Measurements from ENCODE around the gene ZNF862.

The ZNF862 gene

DNA sequence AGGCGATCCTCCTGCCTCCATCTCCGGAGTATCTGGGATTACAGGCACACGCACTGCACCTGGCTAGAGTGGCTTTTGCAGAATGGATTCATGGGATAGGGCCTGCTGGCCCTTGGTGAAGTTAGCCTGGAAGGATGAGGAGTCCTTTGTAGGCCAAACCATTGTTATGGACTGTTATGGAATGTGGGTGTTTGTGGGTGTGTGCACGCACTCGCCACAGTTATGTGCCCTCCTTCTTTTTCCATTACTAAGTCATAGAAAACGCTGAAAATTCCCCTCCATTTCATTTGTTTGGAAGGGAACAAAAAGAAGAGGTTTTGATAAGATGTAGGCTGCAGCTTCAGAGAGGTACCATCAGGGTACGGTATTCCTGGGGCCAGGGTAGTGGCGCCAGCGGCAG, 15.0 kb downstream of the ZNF862 start:
- no CpG with 5 or more reads among the region's 9 CpGs for WGBS, 2 donors (ENCODE audit: extremely low coverage in 2 of 2, insufficient read length in 2 of 2, insufficient replicate concordance in 1 of 2)
- no peak for DNase-seq (ENCODE audit: low spot score)

DNA sequence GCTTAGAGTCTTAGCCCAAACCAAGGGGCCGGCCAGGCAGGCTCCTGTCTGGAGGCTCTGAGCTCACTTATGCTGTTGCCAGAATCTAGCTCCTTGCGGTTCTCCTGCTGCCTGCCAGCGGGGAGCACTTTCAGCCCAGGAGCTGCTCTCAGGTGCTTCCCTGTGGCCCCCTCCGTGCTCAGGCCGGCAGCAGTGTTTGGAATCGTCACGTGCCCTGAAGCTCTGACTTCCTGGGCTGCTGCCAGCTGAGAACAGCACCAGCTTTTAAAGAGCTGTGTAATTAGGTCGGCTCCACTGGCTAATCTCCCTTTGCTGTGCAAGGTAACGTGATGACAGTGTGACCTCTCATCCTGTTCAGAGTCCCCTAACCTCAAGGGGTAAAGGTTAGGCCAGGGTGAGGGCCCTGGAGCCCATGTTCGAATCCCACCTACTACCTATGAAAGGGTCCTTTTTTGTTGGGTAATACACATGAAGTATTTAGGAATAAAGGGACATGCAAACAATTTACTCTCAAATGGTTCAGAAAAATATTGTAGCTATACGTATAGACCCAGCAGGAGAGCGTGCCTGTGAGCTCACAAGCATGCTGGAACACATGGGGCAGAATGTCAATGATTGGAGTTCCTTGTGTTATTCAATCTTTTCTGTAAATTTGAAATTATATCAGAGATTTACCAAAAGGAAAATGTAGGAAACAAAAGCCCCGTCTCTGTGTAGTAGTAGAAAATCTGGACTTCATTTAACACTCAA, 16.6 kb downstream of the ZNF862 start:
- Histone ChIP-seq H4K91ac (ENCODE audit: low read depth, low read length, poor library complexity) (no peak overlapping the region), H3K9me3 (replicated peaks in 1 of 2; ENCODE audit: control insufficient read depth in 2 of 2, insufficient read depth in 1 of 2, low read depth in 1 of 2, low read length in 2 of 2) (no peaks in the 10 kb centered on the region), H3K4me1 (ENCODE audit: control insufficient read depth in 2 of 2, insufficient read depth in 1 of 2, low read depth in 1 of 2, low read length in 2 of 2) (peaks cover 13 to 18% of the 10 kb centered on the region in 2 donors), H3K14ac (ENCODE audit: low read length) (no peak overlapping the region), H2BK15ac (ENCODE audit: low read length) (no peak overlapping the region), H3K18ac (ENCODE audit: low read length) (peak overlapping the region; percentile 55), H3K4me3 (ENCODE audit: low read length in 2 of 2) (no peak overlapping the region), H2AK5ac (ENCODE audit: low read depth, low read length) (no peak overlapping the region), H3K27me3 (ENCODE audit: control insufficient read depth in 3 of 3, insufficient read depth in 3 of 3, low read depth in 1 of 3, low read length in 3 of 3) (no peaks in the 10 kb centered on the region), H3K23ac (ENCODE audit: low read depth, low read length, poor library complexity) (no peak overlapping the region), H2BK120ac (ENCODE audit: low read depth, low read length) (no peak overlapping the region), H2AFZ (ENCODE audit: low read length) (no peak overlapping the region), H2BK5ac (ENCODE audit: low read length) (no peak overlapping the region), H3K9ac (ENCODE audit: low read depth, low read length, poor library complexity) (no peak overlapping the region), H3K4me2 (ENCODE audit: insufficient read depth, low read length, poor library complexity, severe bottlenecking) (peak overlapping the region; percentile 27), H4K8ac (ENCODE audit: low read depth, low read length) (no peak overlapping the region), H2BK12ac (ENCODE audit: low read length) (no peak overlapping the region), H3K4ac (ENCODE audit: low read length) (no peak overlapping the region), H3K36me3 (replicated peaks in 1 of 2; ENCODE audit: control insufficient read depth in 2 of 2, insufficient read depth in 2 of 2, low read length in 2 of 2) (peaks cover 0 to 6% of the 10 kb centered on the region in 2 donors), H3K27ac (replicated peaks; ENCODE audit: low read length) (peak overlapping the region; percentile 51), H3K79me1 (ENCODE audit: low read depth, low read length) (no peaks in the 10 kb centered on the region)
- no peak for DNase-seq (ENCODE audit: low spot score)
- no CpG with 5 or more reads among the region's 13 CpGs for WGBS, 2 donors (ENCODE audit: extremely low coverage in 2 of 2, insufficient read length in 2 of 2, insufficient replicate concordance in 1 of 2)

More for the DNA sequence above, 15.0 kb downstream of the ZNF862 start:
- Histone ChIP-seq H4K8ac (ENCODE audit: low read depth, low read length) (no peak overlapping the region), H3K4ac (ENCODE audit: low read length) (no peak overlapping the region), H2AK5ac (ENCODE audit: low read depth, low read length) (no peak overlapping the region), H2AFZ (ENCODE audit: low read length) (no peak overlapping the region), H3K36me3 (replicated peaks in 1 of 2; ENCODE audit: control insufficient read depth in 2 of 2, insufficient read depth in 2 of 2, low read length in 2 of 2) (peaks cover 0 to 7% of the 10 kb centered on the region in 2 donors), H3K79me1 (ENCODE audit: low read depth, low read length) (no peaks in the 10 kb centered on the region), H3K18ac (ENCODE audit: low read length) (no peak overlapping the region), H2BK120ac (ENCODE audit: low read depth, low read length) (no peak overlapping the region), H3K23ac (ENCODE audit: low read depth, low read length, poor library complexity) (no peak overlapping the region), H3K9ac (ENCODE audit: low read depth, low read length, poor library complexity) (no peak overlapping the region), H2BK15ac (ENCODE audit: low read length) (no peak overlapping the region), H4K91ac (ENCODE audit: low read depth, low read length, poor library complexity) (no peak overlapping the region), H3K27ac (replicated peaks; ENCODE audit: low read length) (no peak overlapping the region), H3K14ac (ENCODE audit: low read length) (no peak overlapping the region), H2BK5ac (ENCODE audit: low read length) (no peak overlapping the region), H3K4me1 (ENCODE audit: control insufficient read depth in 2 of 2, insufficient read depth in 1 of 2, low read depth in 1 of 2, low read length in 2 of 2) (peaks cover 13 to 18% of the 10 kb centered on the region in 2 donors), H3K27me3 (ENCODE audit: control insufficient read depth in 3 of 3, insufficient read depth in 3 of 3, low read depth in 1 of 3, low read length in 3 of 3) (no peaks in the 10 kb centered on the region), H3K4me3 (ENCODE audit: low read length in 2 of 2) (no peak overlapping the region), H3K4me2 (ENCODE audit: insufficient read depth, low read length, poor library complexity, severe bottlenecking) (no peak overlapping the region), H2BK12ac (ENCODE audit: low read length) (no peak overlapping the region), H3K9me3 (replicated peaks in 1 of 2; ENCODE audit: control insufficient read depth in 2 of 2, insufficient read depth in 1 of 2, low read depth in 1 of 2, low read length in 2 of 2) (no peaks in the 10 kb centered on the region)

DNA sequence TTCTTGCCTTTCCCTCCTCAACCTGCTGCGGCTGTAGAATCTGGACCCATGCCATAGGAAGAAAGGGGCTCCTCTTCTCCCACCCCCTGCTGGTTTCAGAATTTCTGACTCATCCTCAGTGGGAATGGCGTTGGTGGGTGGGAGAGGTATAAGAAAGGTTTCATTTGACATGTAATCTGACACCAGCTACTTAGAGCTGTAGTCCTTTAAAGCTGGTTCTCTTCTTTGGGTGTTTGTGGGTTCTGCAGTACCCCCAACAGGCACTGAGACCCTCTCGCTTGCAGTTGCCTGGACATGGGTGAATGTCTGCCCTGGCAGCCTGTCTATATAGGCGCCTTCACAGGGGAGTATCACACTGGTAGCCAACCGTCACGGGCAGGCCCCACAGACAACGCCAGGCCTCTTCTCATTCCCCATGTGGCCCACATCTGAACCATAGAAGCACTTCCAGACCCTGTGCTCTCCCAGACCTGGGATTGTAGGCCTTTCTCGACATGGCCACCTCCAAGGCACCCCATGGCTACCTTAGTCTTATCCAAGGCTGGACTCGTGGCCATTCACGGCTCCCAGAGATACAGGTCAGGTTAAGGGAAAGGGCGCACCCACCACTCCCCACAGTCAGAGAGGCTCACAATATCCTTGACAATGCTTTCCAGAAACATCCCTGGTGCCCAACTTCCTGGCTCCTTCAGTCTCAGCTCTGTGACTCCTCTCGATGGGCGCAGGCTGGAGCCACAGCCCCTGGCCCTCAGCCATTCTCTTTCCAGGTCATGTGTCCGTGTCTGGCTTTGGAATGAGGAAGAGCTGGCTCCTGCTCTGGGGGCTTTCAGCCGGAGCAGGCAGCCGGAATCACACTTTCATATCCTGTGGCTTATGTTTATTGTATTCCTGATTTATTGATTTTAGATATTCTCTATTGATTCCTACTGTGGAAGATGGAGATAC, 17.5 kb downstream of the ZNF862 start:
- Histone ChIP-seq H2AFZ (ENCODE audit: low read length) (no peak overlapping the region), H3K79me1 (ENCODE audit: low read depth, low read length) (no peaks in the 10 kb centered on the region), H3K4me2 (ENCODE audit: insufficient read depth, low read length, poor library complexity, severe bottlenecking) (peak overlapping the region; percentile 27), H2BK5ac (ENCODE audit: low read length) (peak overlapping the region; percentile 82), H3K4me1 (ENCODE audit: control insufficient read depth in 2 of 2, insufficient read depth in 1 of 2, low read depth in 1 of 2, low read length in 2 of 2) (peaks cover 13 to 16% of the 10 kb centered on the region in 2 donors), H2AK5ac (ENCODE audit: low read depth, low read length) (peak overlapping the region; percentile 88), H3K9me3 (replicated peaks in 1 of 2; ENCODE audit: control insufficient read depth in 2 of 2, insufficient read depth in 1 of 2, low read depth in 1 of 2, low read length in 2 of 2) (no peaks in the 10 kb centered on the region), H2BK120ac (ENCODE audit: low read depth, low read length) (no peak overlapping the region), H3K4me3 (ENCODE audit: low read length in 2 of 2) (no peak overlapping the region), H4K8ac (ENCODE audit: low read depth, low read length) (no peak overlapping the region), H3K23ac (ENCODE audit: low read depth, low read length, poor library complexity) (peak overlapping the region; percentile 50), H3K9ac (ENCODE audit: low read depth, low read length, poor library complexity) (no peak overlapping the region), H2BK15ac (ENCODE audit: low read length) (peak overlapping the region; percentile 57), H3K14ac (ENCODE audit: low read length) (no peak overlapping the region), H3K27me3 (ENCODE audit: control insufficient read depth in 3 of 3, insufficient read depth in 3 of 3, low read depth in 1 of 3, low read length in 3 of 3) (no peaks in the 10 kb centered on the region), H2BK12ac (ENCODE audit: low read length) (peak overlapping the region; percentile 95), H3K4ac (ENCODE audit: low read length) (no peak overlapping the region), H4K91ac (ENCODE audit: low read depth, low read length, poor library complexity) (peak overlapping the region; percentile 15), H3K36me3 (replicated peaks in 1 of 2; ENCODE audit: control insufficient read depth in 2 of 2, insufficient read depth in 2 of 2, low read length in 2 of 2) (peaks cover 0 to 12% of the 10 kb centered on the region in 2 donors), H3K18ac (ENCODE audit: low read length) (peak overlapping the region; percentile 87), H3K27ac (replicated peaks; ENCODE audit: low read length) (no peak overlapping the region)
- no peak for DNase-seq (ENCODE audit: low spot score)
- WGBS, 2 donors (ENCODE audit: extremely low coverage in 2 of 2, insufficient read length in 2 of 2, insufficient replicate concordance in 1 of 2), result no CpG with 5 or more reads among the region's 16 CpGs

DNA sequence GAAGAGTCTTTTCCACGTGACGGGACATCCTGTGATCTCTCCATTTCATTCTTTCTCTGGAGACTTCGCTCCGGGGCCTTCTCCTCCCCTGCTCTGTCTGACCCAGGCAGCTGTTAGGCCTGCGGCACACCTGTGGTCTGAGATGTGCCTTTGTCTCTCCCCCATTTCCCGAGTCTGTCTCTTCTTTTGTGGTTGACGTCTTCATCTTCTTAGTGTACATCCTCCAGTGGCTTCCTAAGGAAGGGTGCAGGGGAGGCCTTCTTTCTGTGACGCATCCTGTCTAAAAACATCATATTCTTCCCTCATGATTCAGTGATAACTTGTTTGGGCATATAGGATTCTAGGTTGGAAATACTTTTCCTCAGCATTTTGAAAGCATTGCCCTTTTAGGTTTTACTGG, 18.4 kb downstream of the ZNF862 start:
- Histone ChIP-seq H3K4me2 (ENCODE audit: insufficient read depth, low read length, poor library complexity, severe bottlenecking) (no peak overlapping the region), H3K4me1 (ENCODE audit: control insufficient read depth in 2 of 2, insufficient read depth in 1 of 2, low read depth in 1 of 2, low read length in 2 of 2) (peaks cover 13 to 16% of the 10 kb centered on the region in 2 donors), H3K4me3 (ENCODE audit: low read length in 2 of 2) (no peak overlapping the region), H3K79me1 (ENCODE audit: low read depth, low read length) (no peaks in the 10 kb centered on the region), H2BK5ac (ENCODE audit: low read length) (no peak overlapping the region), H2BK15ac (ENCODE audit: low read length) (no peak overlapping the region), H3K14ac (ENCODE audit: low read length) (no peak overlapping the region), H3K23ac (ENCODE audit: low read depth, low read length, poor library complexity) (no peak overlapping the region), H3K27me3 (ENCODE audit: control insufficient read depth in 3 of 3, insufficient read depth in 3 of 3, low read depth in 1 of 3, low read length in 3 of 3) (no peaks in the 10 kb centered on the region), H3K36me3 (replicated peaks in 1 of 2; ENCODE audit: control insufficient read depth in 2 of 2, insufficient read depth in 2 of 2, low read length in 2 of 2) (peaks cover 0 to 22% of the 10 kb centered on the region in 2 donors), H3K4ac (ENCODE audit: low read length) (no peak overlapping the region), H3K27ac (replicated peaks; ENCODE audit: low read length) (no peak overlapping the region), H4K91ac (ENCODE audit: low read depth, low read length, poor library complexity) (no peak overlapping the region), H2AK5ac (ENCODE audit: low read depth, low read length) (peak overlapping the region; percentile 35), H3K9me3 (replicated peaks in 1 of 2; ENCODE audit: control insufficient read depth in 2 of 2, insufficient read depth in 1 of 2, low read depth in 1 of 2, low read length in 2 of 2) (no peaks in the 10 kb centered on the region), H3K18ac (ENCODE audit: low read length) (peak overlapping the region; percentile 22), H2AFZ (ENCODE audit: low read length) (no peak overlapping the region), H4K8ac (ENCODE audit: low read depth, low read length) (no peak overlapping the region), H2BK12ac (ENCODE audit: low read length) (no peak overlapping the region), H3K9ac (ENCODE audit: low read depth, low read length, poor library complexity) (no peak overlapping the region), H2BK120ac (ENCODE audit: low read depth, low read length) (no peak overlapping the region)
- DNase-seq (ENCODE audit: low spot score), result no peak
- no CpG with 5 or more reads among the region's 8 CpGs for WGBS, 2 donors (ENCODE audit: extremely low coverage in 2 of 2, insufficient read length in 2 of 2, insufficient replicate concordance in 1 of 2)
